HG02938 (cell line): ENCODE data around the gene UQCRC1.
A peak's percentile ranks its signal among the peaks of the same experiment; 100 is the strongest.

Experiments
- ATAC-seq: cut with Tn5 transposase; IDR thresholded peaks from one replicate; pipeline ENCODE4 v1.9.1; 2021; ENCODE audit warnings: mild to moderate bottlenecking, moderate library complexity; ENCODE audit not compliant: unreplicated experiment

Gene UQCRC1

DNA sequence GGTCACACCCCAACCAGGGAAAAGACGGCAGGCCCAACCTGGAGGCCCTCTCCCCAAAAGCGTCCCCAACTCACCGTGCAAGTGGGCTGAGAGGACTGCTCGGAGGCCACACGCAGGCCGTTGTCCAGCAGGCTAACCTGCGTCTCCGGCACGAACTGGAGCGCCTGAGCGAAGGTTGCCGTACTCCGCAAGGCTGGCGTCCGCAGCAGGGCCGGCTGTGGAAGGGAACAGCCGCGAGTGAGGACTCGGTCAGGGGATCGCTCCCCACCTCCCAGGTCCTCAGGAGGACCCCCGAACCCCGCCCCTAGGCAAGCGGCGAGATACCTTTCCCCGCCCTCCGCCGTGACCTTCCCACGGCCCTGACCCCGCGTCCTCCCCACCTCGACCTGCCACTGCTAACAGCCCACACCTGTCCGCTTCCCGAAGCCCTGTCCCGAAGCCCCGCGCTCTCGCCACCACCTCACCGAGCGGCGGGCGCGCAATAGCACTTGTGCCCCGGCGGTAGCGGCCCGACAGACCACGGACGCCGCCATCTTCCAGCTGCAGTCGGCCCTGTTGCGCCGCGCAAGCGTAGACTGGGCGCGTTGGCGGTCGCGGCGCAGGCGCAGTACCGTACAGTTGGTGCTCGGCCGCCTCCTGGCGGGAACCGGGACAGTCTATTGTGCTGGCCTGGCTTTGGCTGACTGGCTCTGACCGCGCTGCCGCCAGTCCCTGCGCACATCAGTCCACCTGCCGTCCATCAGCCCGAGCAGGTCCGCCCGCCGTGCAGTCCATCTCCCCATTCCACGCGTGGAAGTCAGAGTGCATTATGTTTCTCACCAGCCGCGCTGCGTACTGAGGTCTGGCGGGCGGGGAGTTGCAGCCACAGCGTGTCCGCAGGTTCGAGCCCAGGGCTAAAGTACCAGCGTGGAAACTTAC is at the start of gene UQCRC1:
TSS of gene UQCRC1 (minus strand) at position 559 of the 918 bp plus-strand sequence. CDS start at position 533, 26 bp downstream.
- peak; percentile 95 for ATAC-seq

DNA sequence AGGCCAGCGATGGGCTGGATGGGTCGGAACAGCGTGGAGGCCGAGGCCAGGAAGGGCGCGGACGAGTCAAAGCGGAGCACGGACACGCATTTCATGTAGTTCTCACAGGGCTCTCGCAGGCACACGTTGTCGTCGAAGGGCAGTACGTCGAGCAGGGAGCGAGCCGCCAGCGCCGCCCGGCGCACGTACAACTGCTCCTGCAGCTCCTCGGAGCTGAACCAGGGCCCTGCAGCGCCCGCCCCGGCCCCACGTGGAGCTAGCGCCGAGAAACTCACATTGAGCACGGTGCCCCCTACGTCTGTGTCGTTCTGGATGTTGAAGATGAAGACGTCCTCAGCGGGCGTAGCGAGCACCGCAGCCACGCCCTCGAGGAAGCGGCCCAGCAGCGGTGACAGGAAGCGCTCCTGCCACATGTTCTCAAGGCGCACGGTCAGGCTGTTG is 47.4 kb upstream of the UQCRC1 start:
- no peak for ATAC-seq

DNA sequence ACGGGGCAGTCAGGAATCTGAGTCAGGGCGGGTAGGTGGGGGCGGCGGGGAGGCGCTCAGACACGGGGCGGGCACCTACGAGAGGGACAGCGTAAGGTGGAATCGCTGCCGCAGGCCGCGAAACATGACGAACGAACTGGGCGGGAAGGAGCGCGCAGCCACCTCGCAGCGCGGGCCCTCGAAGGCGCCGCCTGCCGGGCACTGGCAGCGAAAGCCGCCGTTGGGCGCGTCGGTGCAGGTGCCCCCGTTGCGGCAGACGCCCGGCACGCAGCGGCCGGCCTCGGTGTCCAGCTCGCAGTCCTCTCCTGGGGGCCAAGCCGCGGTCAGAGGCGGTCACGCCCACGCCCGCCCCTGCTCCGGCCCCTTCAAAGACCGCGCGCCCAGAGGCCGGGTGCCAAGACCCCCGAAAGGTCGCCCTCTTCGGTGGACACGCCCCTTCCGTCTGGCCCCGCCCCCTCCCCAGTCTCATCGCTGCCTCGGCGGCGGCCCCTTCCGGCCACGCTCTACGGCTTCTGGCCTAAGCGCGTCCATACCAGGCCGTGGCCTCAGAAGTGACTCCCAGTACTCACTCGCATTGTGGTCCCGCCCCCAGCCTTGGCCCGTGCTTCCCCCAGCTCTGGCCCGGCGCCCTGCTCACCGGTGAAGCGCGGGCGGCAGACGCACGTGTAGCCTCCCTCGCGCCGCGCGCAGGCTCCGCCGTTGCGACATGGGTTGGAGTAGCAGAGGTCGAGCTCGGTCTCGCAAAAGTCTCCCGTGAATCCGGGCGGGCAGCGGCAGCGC is 46.8 kb upstream of the UQCRC1 start:
- peak; percentile 50 for ATAC-seq

DNA sequence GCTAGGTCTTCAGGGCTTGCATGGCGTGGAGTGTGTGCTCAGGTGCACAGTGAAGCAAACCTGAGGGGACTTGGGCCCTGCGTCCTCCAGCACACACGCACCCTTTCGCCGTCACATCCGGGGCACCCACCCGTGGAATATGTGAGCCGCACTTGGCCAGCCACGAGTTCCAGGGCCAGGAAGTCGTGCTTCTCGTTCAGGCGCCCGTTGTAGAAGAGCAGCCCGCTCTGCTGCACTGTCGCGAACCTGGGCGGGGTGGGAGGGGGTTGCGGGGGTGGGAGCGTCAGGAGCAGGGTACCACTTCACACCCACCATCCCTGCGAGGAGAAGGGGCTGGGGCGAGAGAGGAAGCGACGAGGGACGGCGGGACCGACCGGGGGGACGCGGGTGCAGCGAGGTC is 46.2 kb upstream of the UQCRC1 start:
- no peak for ATAC-seq

DNA sequence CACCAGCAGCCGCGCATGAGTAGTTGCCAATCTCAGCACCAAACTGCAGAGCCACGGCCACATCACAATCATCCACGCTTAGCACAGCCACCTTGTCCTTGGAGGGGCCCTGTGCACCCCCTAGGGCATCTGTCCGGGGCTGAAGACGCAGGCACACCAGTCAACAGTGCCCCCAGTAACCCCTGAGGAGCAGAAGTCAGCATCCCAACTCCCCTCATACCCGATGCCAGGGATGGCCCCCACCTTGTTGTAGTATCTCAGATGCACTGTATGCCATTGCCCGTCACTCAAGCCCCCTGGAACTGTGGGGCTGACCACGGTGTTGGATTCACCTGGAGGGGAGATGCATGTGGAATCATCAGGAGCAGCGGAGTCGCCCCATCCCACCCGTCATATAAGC is 45.6 kb upstream of the UQCRC1 start:
- no peak for ATAC-seq

DNA sequence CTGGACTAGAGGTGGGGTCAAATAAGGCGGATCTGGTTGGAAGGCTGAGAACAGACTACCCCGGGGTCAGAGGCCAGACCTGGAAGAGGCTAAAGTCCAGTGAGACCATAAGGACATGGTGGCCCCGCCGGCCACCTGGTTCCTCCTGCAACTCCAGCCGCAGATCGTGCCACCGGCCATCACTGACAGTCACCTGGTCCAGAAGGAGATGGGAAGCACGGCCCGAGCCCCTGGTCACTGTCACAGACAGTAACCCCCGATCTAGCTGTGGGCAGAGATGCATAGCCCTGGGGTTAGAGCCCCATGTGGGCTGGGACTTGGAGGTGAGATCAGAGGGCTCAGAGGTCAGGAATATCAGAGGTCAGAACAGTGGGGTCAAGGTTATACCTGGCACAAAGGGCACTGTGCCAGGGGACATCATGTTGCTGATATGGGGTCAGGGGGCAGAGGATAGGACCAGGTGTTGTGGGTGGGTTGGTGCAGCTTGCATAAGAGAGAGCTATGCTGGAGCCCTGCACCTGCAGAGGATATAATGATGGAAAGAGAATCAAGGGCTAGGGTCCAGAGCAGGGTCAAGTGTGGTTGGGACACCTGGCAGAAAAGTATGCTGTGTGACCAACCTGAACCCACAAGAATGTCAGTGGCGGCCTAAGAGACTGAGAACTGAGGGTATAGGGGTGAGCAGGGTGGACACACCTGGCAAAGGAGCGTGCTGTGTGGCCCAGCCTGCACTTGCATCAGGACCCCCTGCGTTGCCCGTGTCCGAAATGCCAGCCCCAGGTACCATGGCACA is 43.7 kb upstream of the UQCRC1 start:
- no peak for ATAC-seq

DNA sequence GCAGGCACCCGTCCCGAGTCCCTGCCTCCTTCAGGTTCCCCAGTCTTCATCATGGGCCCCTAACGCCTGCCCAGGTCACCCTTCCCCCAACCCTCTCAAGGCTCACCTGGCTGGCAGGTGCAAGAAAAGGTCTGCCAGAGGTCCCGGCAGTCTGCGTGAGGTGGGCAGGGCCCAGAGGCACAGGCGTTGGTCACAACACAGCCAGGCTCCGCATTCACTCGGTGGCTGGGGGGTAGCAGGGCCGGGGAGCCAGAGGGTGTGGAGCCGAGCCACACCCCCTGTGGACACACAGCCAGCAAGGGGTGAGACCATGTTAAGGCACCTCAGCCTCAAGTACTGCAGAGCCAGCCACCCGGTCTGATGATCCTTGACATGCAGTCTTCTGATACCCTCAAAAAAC is 42.3 kb upstream of the UQCRC1 start:
- no peak for ATAC-seq

DNA sequence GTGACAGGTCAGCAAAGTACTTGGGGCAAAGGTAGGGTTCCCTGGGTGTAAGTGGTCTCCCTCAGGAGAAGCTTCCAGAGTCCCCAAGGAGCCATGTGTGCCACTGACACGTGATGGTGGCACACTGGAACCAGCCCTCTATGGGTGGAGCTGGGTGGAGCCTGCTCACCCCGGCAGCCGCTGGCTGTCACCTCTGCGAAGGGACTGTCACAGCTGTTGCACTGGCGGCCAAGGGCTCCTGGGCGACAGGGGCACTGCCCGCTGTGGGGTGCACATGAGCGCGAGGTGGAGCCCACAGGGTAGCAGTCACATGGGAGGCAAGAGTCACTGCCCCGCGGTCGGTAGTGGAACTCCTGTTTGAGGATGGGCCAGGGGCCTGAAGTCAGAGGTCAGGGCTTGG is 41.3 kb upstream of the UQCRC1 start:
- ATAC-seq, result no peak

DNA sequence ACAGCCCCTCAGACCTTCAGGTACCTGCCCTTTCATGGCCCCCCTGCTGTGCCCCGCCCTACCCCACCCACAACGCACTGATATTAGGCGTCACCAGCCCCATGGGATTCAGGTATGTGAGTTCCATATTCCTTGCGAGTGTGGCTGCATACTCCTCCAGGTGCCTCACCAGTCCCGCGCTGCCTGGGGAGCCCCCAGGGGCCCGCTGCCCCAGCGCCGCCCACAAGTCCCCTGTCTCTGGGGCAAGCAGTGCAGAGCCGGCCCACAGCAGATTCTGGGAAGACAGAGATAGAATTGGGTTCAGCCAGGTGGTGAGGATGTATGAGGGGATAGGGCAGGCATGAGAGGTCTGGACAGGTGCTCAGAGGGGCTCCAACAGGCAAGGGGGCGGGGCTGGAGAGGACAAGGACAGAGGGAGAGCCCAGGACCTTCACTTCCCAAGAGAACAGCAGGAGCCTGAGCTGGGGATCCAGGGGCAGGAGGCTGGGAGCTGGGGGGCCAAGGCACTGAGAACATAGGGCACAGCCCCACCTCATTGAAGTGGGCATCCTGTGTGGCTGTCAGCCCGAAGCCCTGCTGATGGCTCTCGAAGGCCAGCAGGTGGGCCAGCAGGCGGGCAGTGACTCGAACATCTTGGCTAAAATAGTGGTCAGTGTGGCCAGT is 38.9 kb upstream of the UQCRC1 start:
- no peak for ATAC-seq

DNA sequence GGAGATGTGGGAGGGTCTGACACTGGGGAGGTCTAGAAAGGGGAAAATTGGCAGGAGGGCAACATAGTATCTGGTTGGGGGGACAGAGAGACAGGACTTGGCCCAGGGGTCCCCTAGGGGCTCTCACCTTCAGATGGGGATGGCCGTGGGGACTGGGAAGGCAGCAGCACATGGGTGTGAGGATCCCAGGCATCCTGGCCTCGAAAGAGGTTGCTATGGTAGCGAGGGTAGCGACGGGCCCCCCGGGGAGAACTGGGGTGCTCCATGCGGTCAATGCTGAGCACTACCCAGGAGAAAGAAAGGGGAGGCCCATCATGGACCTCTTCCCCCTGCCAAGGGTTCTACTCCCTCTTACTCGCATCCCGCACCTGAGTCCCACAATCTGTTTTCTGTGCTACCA is 38.3 kb upstream of the UQCRC1 start:
- no peak for ATAC-seq

DNA sequence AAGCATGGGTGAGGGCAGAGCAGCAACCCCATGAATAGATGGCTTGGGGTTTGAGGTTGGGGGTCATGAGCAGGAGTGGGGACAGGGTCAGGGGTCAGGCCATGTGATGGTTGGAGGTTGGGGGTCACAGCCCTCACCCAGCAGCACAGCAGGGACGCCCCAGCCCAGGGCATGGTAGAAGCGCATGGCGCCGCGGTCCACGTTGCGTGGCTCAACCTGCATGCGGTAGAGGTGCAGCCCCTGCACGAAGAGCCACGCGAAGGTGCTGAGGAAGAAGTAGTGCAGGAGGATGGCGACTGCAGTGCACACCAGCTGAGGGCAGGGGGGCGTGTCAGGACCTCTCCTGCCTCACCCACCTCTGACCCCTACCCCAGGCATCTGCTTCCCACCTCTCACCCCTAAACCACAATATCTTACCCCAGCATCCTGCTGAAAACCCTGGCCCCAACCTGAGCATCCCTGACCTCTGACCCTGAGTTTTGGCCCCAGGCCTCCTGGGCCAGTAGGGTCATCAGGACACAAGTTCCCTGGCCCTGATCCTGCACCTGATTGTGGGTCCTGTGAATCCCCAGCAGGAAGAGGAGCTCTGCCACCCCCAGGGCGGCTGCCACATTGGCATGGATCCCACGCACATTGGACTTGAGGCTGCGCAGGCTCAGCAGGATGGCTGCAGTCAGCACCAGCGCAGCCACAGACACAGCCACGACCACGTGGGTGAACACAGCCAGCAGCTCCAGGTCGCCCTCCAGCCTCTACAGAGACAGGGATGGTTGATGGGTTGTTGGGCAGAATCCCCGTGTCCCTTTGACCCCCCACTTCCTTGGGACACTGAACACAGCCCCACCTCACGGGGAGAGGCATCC is 35.7 kb upstream of the UQCRC1 start:
- ATAC-seq, result no peak

DNA sequence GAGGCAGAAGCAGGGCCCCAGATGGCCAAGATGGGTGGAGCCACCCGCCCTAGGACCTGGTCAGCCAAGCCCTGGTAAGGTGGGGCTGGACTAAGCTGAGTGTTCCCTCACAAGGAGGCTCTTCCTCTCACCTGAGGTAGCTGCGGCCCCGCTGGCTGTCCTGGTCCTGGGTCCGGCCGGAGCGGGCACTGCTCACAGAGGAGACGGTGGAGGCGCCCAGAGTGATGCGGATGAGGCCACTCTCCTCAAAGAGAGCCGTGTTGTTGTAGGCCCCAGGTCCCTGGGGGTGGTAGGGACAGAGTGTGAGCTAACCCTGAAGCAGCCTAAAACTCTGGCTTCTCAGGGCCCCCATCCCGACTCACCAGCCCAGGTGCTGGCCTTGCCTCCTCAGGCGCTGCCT is 33.2 kb upstream of the UQCRC1 start:
- ATAC-seq, result no peak

DNA sequence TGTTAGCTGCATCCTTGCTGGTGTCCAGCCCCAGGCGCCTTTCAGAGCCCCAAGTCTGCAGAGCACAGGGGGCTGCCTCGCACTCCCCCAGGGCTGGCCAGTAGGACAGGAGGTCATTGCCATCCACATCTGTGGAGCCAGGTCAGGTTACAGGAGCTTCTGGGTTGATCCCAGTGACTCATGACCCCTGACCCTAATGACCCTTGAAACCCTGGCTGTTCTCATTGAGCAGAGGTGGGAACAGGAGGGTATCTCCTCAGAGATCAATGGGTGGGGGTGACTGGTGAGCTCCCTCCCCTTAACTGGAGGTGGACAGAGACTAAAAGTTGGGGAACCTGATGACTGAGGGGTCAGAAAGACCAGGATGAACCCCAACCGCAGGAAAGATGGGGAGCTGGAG is 31.9 kb upstream of the UQCRC1 start:
- no peak for ATAC-seq

DNA sequence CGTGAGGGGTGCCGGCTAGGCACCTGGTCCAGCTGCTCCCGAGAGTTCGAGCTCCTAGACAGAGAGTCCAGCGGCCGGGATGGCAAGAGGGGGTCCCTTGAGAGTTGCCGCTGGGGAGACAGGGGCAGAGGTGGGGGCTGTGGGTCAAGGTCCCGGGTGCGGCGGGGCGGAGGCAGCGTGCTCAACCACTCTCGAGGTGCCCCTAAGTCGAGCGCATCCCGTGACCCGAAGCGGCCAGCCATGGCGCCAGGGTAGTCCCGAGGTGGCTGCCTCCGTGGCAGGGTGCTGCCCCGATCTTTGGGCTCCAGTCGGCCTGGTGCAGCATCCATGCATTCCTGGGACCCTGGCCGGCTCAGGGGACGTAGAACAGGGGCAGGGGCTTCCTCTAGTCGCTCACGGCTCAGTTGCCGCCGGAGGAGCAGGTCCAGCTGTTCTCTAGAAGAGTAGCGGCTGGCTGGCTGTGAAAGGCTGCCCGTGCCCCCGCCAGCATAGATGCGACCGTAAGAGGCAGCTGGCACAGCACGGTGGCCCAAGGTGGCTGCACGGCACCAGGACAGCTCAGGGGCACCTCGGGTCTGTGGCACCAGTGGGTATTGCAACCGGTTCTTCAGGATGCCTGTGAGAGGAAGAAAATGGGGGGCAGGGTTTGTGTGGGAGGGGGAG is 30.6 kb upstream of the UQCRC1 start:
- ATAC-seq, result no peak

DNA sequence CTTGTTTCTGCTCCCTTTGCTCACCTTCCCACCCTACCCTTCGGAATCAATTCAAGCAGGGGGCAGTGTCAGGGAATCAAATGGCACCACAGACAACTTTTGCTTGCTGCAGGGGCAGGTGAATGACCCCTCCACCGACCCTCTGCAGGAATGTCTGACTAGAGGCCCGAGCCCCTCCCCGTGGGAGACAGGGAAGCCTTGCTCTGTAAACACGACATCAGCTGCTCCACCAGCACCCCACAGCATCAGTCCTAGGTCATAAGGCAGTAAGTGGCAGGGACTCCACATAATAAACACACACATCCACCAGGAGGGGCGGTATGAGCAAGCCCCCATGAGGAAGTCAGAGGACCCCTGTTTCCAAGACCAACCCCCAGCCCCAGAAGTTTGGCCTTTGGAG is 27.9 kb upstream of the UQCRC1 start:
- no peak for ATAC-seq

DNA sequence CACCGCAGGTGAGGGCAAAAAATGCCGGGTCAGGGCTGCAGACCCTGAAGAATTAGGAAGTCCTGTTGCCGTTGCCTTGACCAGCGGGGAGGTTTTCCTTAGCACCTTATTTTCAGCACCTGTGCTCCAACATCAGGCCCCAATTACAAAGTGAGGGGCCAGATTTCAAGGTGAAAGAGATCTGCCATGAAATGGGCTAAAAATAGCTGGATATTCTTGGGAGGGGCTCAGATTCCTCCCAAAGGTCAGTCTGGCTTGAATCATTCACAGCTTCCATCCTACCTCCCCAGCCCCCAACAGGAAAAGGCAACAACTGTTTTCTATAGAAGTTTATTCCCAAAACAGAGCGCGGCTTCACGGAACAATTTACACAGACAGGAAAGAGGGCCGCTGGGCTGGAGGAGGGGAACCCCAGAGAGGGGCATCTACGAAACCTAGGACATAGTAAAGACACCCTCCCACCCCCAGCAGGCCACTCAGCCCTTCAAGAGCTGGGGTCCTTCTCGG is 26.8 kb upstream of the UQCRC1 start:
- no peak for ATAC-seq

DNA sequence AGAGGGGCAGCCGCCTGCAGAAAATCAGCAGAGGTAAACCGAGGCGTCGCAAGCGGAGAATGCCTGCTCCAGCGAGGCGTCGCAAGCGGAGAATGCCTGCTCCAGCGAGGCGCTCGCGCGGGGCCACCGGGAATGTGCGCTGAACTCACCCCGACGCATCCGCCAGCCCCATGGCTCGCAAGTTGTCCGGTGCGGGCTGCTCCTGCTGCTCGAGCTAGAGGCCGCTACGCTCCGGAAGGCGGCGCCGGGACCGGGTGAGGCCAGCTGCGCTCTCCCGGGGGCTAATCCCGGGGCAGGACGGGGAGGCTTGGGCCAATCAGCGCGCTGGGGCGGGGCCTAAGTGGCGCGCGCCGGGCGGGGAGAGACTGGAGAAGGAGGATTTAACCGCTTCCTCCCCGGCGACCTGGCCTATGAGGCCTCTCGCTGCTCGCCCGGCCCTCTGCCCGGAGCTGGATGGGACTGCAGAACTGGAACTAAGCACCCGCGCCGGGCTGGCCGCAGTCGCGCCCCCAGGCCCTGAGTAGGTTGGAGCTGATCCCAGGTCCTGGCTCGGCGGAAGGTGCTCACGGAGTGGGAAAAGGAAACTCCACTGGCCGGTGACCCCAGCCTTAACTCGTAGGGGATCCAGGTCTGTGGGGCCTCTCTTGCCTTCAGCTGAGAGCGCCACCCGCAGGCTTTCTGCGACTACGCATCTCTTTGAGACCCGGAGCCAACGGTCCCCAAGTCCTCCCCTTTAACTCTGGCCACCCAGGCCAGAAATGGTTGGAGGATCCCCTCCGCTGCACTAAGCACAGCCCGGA is 26.0 kb upstream of the UQCRC1 start, which contains the start of gene SLC26A6:
TSS of gene SLC26A6 (minus strand) at position 240 of the 800 bp plus-strand sequence. CDS start at position 172, 68 bp downstream.
- peak; percentile 80 for ATAC-seq

DNA sequence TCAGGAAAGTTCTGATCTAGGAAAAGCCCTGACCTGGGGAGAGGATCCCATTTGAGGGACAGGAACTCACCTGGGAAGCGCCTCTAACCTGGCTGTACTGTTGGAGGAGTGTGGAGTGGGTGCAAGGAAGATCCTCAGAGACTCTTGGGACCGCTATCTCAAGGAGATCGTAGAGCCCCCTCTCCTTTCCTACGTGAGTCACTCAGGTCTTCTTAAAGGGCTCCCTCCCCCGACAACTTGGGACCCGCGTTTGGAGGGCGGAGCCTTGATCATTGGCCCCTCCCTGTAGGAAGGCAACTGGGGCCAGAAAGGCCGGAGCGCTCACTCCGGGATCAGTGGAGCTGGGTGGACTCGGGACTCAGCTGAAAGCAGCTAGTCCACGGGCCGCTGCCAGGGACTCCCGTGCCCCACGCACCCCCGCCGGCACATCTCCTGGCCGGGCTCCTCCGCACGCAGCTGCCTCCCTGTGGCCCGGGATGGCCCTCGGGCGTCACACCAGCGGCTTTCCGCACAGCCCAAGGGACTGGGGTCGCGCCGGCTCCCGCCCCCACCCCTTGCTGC is 25.3 kb upstream of the UQCRC1 start:
- peak; percentile 22 for ATAC-seq
